Mesendoderm (in vitro differentiated cells): Measurements from ENCODE around the gene MAPK9.
A peak's percentile ranks its signal among the peaks of the same experiment; 100 is the strongest.

ENCODE experiments used
- DNase-seq: peaks from one replicate; pipeline ENCODE4 v3.0.0; 2013
- H2AK5ac ChIP-seq: 2 replicates; pipeline ENCODE4 v1.6.1; 2013; ENCODE audit warnings: low read length, inconsistent platforms
- H2BK120ac ChIP-seq: 2 replicates; pipeline ENCODE4 v1.6.1; 2013; ENCODE audit warnings: low read depth, mild to moderate bottlenecking, low read length, moderate library complexity, mixed read lengths
- H2BK15ac ChIP-seq: replicated peaks from 2 replicates; pipeline ENCODE4 v1.6.1; 2013; ENCODE audit warnings: low read depth, mild to moderate bottlenecking, moderate library complexity
- H2BK5ac ChIP-seq: 2 replicates; pipeline ENCODE4 v1.6.1; 2013; ENCODE audit warnings: low read length, inconsistent platforms
- H3K18ac ChIP-seq: 2 replicates; pipeline ENCODE4 v1.6.1; 2013; ENCODE audit warnings: mild to moderate bottlenecking, low read length, mixed read lengths
- H3K23ac ChIP-seq: one replicate; pipeline ENCODE4 v1.6.1; 2013; ENCODE audit warnings: low read length
- H3K27ac ChIP-seq: 2 replicates; pipeline ENCODE4 v1.5.1; 2013; ENCODE audit warnings: low read depth, mild to moderate bottlenecking, inconsistent platforms, low read length, moderate library complexity
- H3K27me3 ChIP-seq: 2 replicates; pipeline ENCODE4 v1.6.1; 2013; ENCODE audit warnings: low read length, control low read depth, mild to moderate bottlenecking, inconsistent platforms; ENCODE audit not compliant: insufficient read depth, poor library complexity
- H3K36me3 ChIP-seq: 2 replicates; pipeline ENCODE4 v1.6.1; 2013; ENCODE audit warnings: low read length, inconsistent platforms; ENCODE audit not compliant: control insufficient read depth, insufficient read depth
- H3K4ac ChIP-seq: one replicate; pipeline ENCODE4 v1.6.1; 2013; ENCODE audit warnings: low read depth, mild to moderate bottlenecking, low read length, moderate library complexity
- H3K4me1 ChIP-seq: 2 replicates; pipeline ENCODE4 v1.6.1; 2013; ENCODE audit warnings: low read depth, low read length, inconsistent platforms; ENCODE audit not compliant: control insufficient read depth
- H3K4me2 ChIP-seq: 2 replicates; pipeline ENCODE4 v1.6.1; 2013; ENCODE audit warnings: low read length
- H3K4me3 ChIP-seq: 2 replicates; pipeline ENCODE4 v1.5.1; 2013; ENCODE audit warnings: mild to moderate bottlenecking, low read length
- H3K56ac ChIP-seq: one replicate; pipeline ENCODE4 v1.6.1; 2013; ENCODE audit warnings: low read length
- H3K79me1 ChIP-seq: 2 replicates; pipeline ENCODE4 v1.6.1; 2013; ENCODE audit warnings: low read length, inconsistent platforms
- H3K79me2 ChIP-seq: 2 replicates; pipeline ENCODE4 v1.6.1; 2013; ENCODE audit warnings: mild to moderate bottlenecking, low read length; ENCODE audit not compliant: control insufficient read depth, insufficient read depth
- H3K9ac ChIP-seq: 2 replicates; pipeline ENCODE4 v1.6.1; 2013; ENCODE audit warnings: low read length, inconsistent platforms
- H4K5ac ChIP-seq: one replicate; pipeline ENCODE4 v1.6.1; 2013; ENCODE audit warnings: low read length
- H4K8ac ChIP-seq: one replicate; pipeline ENCODE4 v1.6.1; 2013; ENCODE audit warnings: low read depth, mild to moderate bottlenecking, control low read depth, low read length, moderate library complexity
- WGBS: extraction: QIAGEN DNeasy Blood & Tissue Kit; methylation state at CpG from one replicate; pipeline ENCODE4 v1.1.7; 2013; ENCODE audit warnings: low lambda C conversion rate, missing lambda C conversion rate; ENCODE audit not compliant: insufficient coverage; ENCODE audit errors: extremely low coverage; 5-methylcytosine and 5-hydroxymethylcytosine counted together

MAPK9 gene

GRCh38 chr5:180313677-180314505 is 22.0 kb upstream of the MAPK9 start:
- Histone ChIP-seq H3K79me2 (no peaks in the 10 kb centered on the region), H3K27ac (no peak overlapping the region), H4K5ac (no peak overlapping the region), H2BK15ac (no peak overlapping the region), H3K9ac (no peak overlapping the region), H3K4me3 (no peak overlapping the region), H3K36me3 (peaks cover 4% of the 10 kb centered on the region), H2BK5ac (no peak overlapping the region), H2AK5ac (no peak overlapping the region), H3K18ac (no peak overlapping the region), H3K56ac (no peak overlapping the region), H3K23ac (no peak overlapping the region), H3K27me3 (no peaks in the 10 kb centered on the region), H3K4me1 (no peaks in the 10 kb centered on the region), H4K8ac (no peak overlapping the region), H2BK120ac (no peak overlapping the region), H3K4ac (no peak overlapping the region), H3K79me1 (no peaks in the 10 kb centered on the region), H3K4me2 (no peak overlapping the region)
- no CpG with 5 or more reads among the region's 50 CpGs for WGBS
- DNase-seq, result no peak

GRCh38 chr5:180311216-180311615 is 19.3 kb upstream of the MAPK9 start:
- Histone ChIP-seq H3K79me1 (no peaks in the 10 kb centered on the region), H4K8ac (no peak overlapping the region), H3K27me3 (no peaks in the 10 kb centered on the region), H2AK5ac (no peak overlapping the region), H3K4ac (no peak overlapping the region), H3K9ac (no peak overlapping the region), H3K4me3 (no peak overlapping the region), H3K23ac (no peak overlapping the region), H3K4me1 (no peaks in the 10 kb centered on the region), H2BK5ac (no peak overlapping the region), H2BK15ac (no peak overlapping the region), H4K5ac (no peak overlapping the region), H3K36me3 (peaks cover under 1% of the 10 kb centered on the region), H3K4me2 (no peak overlapping the region), H3K79me2 (no peaks in the 10 kb centered on the region), H2BK120ac (no peak overlapping the region), H3K27ac (no peak overlapping the region), H3K56ac (no peak overlapping the region), H3K18ac (no peak overlapping the region)
- DNase-seq, result no peak
- no CpG with 5 or more reads among the region's 11 CpGs for WGBS

DNA sequence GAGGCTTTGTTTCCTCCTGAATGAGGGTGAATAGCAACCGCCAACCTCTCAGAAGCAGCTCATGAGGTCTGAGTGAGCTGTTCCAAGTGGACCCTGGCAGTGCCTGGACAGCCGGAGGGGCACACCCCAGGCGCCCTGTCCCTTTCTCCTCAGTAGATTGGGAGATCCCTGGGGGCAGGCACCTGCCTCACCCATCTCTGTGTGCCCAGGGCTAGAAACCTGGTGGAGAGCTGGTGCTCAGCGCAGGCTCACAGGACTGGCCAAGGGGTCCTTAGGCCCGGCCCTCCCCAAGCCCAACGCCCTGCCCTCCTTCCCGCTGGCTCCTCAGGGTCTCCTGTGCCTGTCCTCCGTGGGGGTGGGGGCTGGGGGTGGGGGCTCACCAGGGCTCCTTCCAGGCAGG is 14.9 kb upstream of the MAPK9 start:
- H3K18ac ChIP-seq, result no peak overlapping the region
- H3K79me2 ChIP-seq, result no peaks in the 10 kb centered on the region
- H4K5ac ChIP-seq, result no peak overlapping the region
- no peak overlapping the region for H4K8ac ChIP-seq
- no peak overlapping the region for H3K4ac ChIP-seq
- H3K4me2 ChIP-seq, result no peak overlapping the region
- no peak overlapping the region for H2BK5ac ChIP-seq
- H3K4me3 ChIP-seq, result no peak overlapping the region
- peaks cover 4% of the 10 kb centered on the region for H3K36me3 ChIP-seq
- H3K79me1 ChIP-seq, result no peaks in the 10 kb centered on the region
- H2BK15ac ChIP-seq, result no peak overlapping the region
- H3K27me3 ChIP-seq, result no peaks in the 10 kb centered on the region
- H3K56ac ChIP-seq, result no peak overlapping the region
- WGBS, result no CpG with 5 or more reads among the region's 8 CpGs
- no peaks in the 10 kb centered on the region for H3K4me1 ChIP-seq
- no peak overlapping the region for H3K9ac ChIP-seq
- H3K23ac ChIP-seq, result no peak overlapping the region
- no peak overlapping the region for H2AK5ac ChIP-seq
- H3K27ac ChIP-seq, result no peak overlapping the region
- no peak for DNase-seq
- H2BK120ac ChIP-seq, result no peak overlapping the region

DNA sequence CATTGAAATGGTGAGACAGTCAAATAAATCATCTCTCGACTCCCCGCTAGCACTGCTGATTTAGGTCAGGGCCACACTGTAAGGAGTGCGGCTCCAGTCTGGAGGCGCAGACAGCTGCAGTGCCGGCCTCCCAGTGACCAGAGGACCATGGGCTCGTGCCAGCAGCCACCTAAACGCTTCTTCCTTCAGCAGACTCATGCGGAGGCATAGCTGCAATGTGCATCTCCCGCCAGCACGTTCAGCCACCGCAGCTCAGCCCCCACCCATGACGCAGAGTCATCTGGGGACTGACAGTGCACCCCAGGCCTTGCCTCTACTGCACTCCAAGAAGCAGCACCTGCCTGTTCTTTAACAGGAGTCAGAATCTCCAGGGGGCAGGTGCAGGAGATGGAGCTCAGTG is 13.6 kb upstream of the MAPK9 start:
- Histone ChIP-seq H3K79me2 (no peaks in the 10 kb centered on the region), H2AK5ac (no peak overlapping the region), H3K18ac (no peak overlapping the region), H3K27ac (no peak overlapping the region), H3K36me3 (peaks cover 7% of the 10 kb centered on the region), H4K8ac (no peak overlapping the region), H2BK120ac (no peak overlapping the region), H2BK5ac (no peak overlapping the region), H3K56ac (no peak overlapping the region), H3K4me1 (no peaks in the 10 kb centered on the region), H3K4me2 (no peak overlapping the region), H3K9ac (no peak overlapping the region), H3K79me1 (no peaks in the 10 kb centered on the region), H2BK15ac (no peak overlapping the region), H4K5ac (no peak overlapping the region), H3K4me3 (no peak overlapping the region), H3K23ac (no peak overlapping the region), H3K4ac (no peak overlapping the region), H3K27me3 (no peaks in the 10 kb centered on the region)
- no peak for DNase-seq
- WGBS, result no CpG with 5 or more reads among the region's 12 CpGs

DNA sequence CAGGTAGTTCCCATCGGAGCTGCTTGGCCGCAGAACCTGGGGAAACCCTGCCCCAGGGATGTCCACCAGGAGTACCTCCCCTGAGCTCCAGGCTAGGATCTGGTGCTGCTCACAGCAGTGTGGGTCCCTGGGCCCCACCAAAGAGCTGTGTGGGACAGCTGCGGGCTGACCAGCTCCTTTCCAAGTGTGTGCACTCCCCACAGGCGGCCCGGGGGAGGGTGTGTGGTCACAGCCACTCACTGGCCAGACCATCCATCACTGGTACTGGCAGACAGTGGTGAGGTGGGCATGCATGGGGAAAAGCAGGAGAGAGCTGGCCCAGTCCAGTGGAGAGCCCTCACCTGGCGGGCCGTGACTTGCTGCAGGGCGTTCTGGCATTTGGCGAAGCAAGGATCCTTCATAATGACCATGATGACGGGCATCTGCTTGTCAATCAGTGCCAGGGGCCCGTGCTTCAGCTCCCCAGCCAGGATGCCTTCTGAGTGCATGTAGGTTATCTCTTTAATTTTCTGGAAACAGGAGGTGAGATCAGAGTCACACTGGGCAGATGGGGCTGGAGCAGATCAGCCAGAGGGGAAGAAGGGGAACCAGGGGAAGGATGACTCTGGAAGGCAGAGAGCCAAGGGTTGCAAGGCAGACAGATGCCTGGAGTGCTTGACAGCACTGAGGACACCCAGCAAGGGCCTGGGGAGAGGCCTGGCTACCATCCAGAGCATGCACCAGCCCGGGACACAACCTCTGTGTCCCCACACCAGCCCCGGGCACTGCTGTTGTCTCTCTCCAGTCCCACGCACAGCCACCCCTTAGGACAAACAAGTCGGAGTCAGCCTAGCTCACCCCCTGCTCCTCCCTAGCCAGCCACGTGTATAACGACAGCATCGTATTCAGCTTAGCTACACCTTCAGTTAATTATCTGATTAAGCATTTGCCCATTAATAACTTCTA is 12.8 kb upstream of the MAPK9 start:
- no peak overlapping the region for H3K4me3 ChIP-seq
- H4K5ac ChIP-seq, result no peak overlapping the region
- no peak overlapping the region for H2AK5ac ChIP-seq
- no peak overlapping the region for H3K4ac ChIP-seq
- H3K4me1 ChIP-seq, result no peaks in the 10 kb centered on the region
- no peaks in the 10 kb centered on the region for H3K79me2 ChIP-seq
- H3K18ac ChIP-seq, result no peak overlapping the region
- peaks cover 7% of the 10 kb centered on the region for H3K36me3 ChIP-seq
- no peak overlapping the region for H3K23ac ChIP-seq
- H3K9ac ChIP-seq, result no peak overlapping the region
- no peak overlapping the region for H4K8ac ChIP-seq
- WGBS, result no CpG with 5 or more reads among the region's 18 CpGs
- peak overlapping the region; percentile 14 for H3K27ac ChIP-seq
- H2BK120ac ChIP-seq, result no peak overlapping the region
- H3K79me1 ChIP-seq, result no peaks in the 10 kb centered on the region
- H3K56ac ChIP-seq, result no peak overlapping the region
- no peak overlapping the region for H2BK5ac ChIP-seq
- no peak overlapping the region for H2BK15ac ChIP-seq
- no peak overlapping the region for H3K4me2 ChIP-seq
- no peak for DNase-seq
- no peaks in the 10 kb centered on the region for H3K27me3 ChIP-seq
